ENCODE data around the gene SMARCA2.

SMARCA2 gene

GRCh38 chr9:2015581-2016407 is 647 bp downstream of the SMARCA2 start:
- no peak for DNase-seq (ENCODE audit: low read depth)

GRCh38 chr9:2016408-2017330 is 1.5 kb downstream of the SMARCA2 start:
- DNase-seq (ENCODE audit: low read depth) = no peak

GRCh38 chr9:2017331-2018161 is 2.4 kb downstream of the SMARCA2 start:
- no peak for DNase-seq (ENCODE audit: low read depth)

- no peak for DNase-seq (ENCODE audit: low read depth)
Observed at GRCh38 chr9:2018162-2018643, 3.1 kb downstream of the SMARCA2 start.

- no peak for DNase-seq (ENCODE audit: low read depth)
Observed at GRCh38 chr9:2018764-2019558, 3.8 kb downstream of the SMARCA2 start.

- no peak for DNase-seq (ENCODE audit: low read depth)
Observed at GRCh38 chr9:2019723-2020122, 4.6 kb downstream of the SMARCA2 start.

GRCh38 chr9:2021731-2022130 is 6.6 kb downstream of the SMARCA2 start:
- no peak for DNase-seq (ENCODE audit: low read depth)

GRCh38 chr9:2022560-2022959 is 7.4 kb downstream of the SMARCA2 start:
- no peak for DNase-seq (ENCODE audit: low read depth)

- DNase-seq (ENCODE audit: low read depth) = no peak
Observed at GRCh38 chr9:2023042-2023441, 7.9 kb downstream of the SMARCA2 start.

- no peak for DNase-seq (ENCODE audit: low read depth)
Observed at GRCh38 chr9:2023532-2023931, 8.4 kb downstream of the SMARCA2 start.

GRCh38 chr9:2024888-2025782 is 10.0 kb downstream of the SMARCA2 start:
- no peak for DNase-seq (ENCODE audit: low read depth)

GRCh38 chr9:2026220-2026997 is 11.3 kb downstream of the SMARCA2 start:
- no peak for DNase-seq (ENCODE audit: low read depth)

- no peak for DNase-seq (ENCODE audit: low read depth)
Observed at GRCh38 chr9:2027543-2028160, 12.5 kb downstream of the SMARCA2 start.

- DNase-seq (ENCODE audit: low read depth) = no peak
Observed at GRCh38 chr9:2028888-2029287, 13.7 kb downstream of the SMARCA2 start.

- DNase-seq (ENCODE audit: low read depth) = no peak
Observed at GRCh38 chr9:2029666-2030170, 14.6 kb downstream of the SMARCA2 start.

- DNase-seq (ENCODE audit: low read depth) = no peak
Observed at GRCh38 chr9:2032234-2032633, 17.1 kb downstream of the SMARCA2 start.

GRCh38 chr9:2036844-2037243 is 21.7 kb downstream of the SMARCA2 start:
- DNase-seq (ENCODE audit: low read depth) = no peak

Measured in HS-27A (cell line).